Measurements from ENCODE around the gene CCDC70.

DNA sequence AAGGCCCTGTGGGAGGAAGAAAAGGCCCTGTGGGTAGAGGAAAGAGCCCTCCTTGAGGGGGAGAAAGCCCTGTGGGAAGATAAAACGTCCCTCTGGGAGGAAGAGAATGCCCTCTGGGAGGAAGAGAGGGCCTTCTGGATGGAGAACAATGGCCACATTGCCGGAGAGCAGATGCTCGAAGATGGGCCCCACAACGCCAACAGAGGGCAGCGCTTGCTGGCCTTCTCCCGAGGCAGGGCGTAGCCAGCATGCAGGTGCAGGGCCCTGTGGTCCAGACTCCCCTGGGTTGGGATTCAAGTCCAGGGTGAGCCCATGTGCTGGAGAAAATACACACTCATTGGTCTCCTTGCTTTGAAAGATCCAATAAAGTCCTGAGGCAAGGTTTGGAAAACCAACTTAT is 4.1 kb downstream of the CCDC70 start:
- TF ChIP-seq, protein P1, sequence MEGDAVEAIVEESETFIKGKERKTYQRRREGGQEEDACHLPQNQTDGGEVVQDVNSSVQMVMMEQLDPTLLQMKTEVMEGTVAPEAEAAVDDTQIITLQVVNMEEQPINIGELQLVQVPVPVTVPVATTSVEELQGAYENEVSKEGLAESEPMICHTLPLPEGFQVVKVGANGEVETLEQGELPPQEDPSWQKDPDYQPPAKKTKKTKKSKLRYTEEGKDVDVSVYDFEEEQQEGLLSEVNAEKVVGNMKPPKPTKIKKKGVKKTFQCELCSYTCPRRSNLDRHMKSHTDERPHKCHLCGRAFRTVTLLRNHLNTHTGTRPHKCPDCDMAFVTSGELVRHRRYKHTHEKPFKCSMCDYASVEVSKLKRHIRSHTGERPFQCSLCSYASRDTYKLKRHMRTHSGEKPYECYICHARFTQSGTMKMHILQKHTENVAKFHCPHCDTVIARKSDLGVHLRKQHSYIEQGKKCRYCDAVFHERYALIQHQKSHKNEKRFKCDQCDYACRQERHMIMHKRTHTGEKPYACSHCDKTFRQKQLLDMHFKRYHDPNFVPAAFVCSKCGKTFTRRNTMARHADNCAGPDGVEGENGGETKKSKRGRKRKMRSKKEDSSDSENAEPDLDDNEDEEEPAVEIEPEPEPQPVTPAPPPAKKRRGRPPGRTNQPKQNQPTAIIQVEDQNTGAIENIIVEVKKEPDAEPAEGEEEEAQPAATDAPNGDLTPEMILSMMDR (IDR thresholded peaks at IDR 0.05), result no peak
- TF ChIP-seq POLR2A (IDR thresholded peaks at IDR 0.05), result no peak

All from vagina (tissue), 2 donors.